ENCODE measurements around the gene AOC2. TPM values are rescaled to one million over a fixed set of nuclear protein-coding genes. Genes with fewer than 3 reads are reported as not detected.

The AOC2 gene
- total and polyA plus RNA-seq, 10 of the 15 experiments (the other 5 are each of a cell fraction or from before 2014, with no cell fraction given), result 0.08 to 1.9 (median 0.62) TPM

GRCh38 chr17:42803074-42803883 lies 41.1 kb upstream of the AOC2 start (continued):
- TF ChIP-seq ETV6 (conservative IDR thresholded peaks at IDR 0.05 in 1 of 2, IDR thresholded peaks at IDR 0.05 in 1 of 2; ENCODE audit: borderline replicate concordance in 1 of 2, low read depth in 1 of 2), result no peak

- H3K4me3 ChIP-seq, result no peak overlapping the region
- 17% methylated on average over 1 of the region's 1 CpG for WGBS (ENCODE audit: insufficient coverage, insufficient replicate concordance, low lambda C conversion rate, missing lambda C conversion rate)
- no peaks in the 10 kb centered on the region for H3K27me3 ChIP-seq (replicated peaks in 1 of 2; ENCODE audit: control insufficient read depth in 2 of 2, insufficient read depth in 2 of 2, low read length in 1 of 2)
- ChIA-PET POLR2A (interaction anchor here (0.5 kb wide), 1 partner anchor 674 kb away, joined by 5 read pairs; no protein-coding TSS in a partner anchor), CTCF (interaction anchor here (0.9 to 1.5 kb wide), 3 partner anchors 15 to 42 kb away, joined by 3 to 5 read pairs (median 4); no protein-coding TSS in a partner anchor), RAD21 (ENCODE audit: unreplicated experiment) (interaction anchor here (1.3 kb wide), 1 partner anchor 41 kb away, joined by 3 read pairs; no protein-coding TSS in a partner anchor), SMC1A (ENCODE audit: uncharacterized antibody, unreplicated experiment) (no interaction called here)
- H3K9ac ChIP-seq (ENCODE audit: control insufficient read depth, insufficient read depth, low read length), result no peak overlapping the region
- in situ Hi-C loops (cut with MboI) (loop anchor here (5.0 kb wide), 1 partner anchor 53 kb away; no protein-coding TSS in a partner anchor), intact Hi-C loops (cut with micrococcal nuclease; ENCODE audit: unreplicated experiment) (no loop called here)
- no peak overlapping the region for H3K27ac ChIP-seq (ENCODE audit: control insufficient read depth, insufficient read depth)
- no peaks in the 10 kb centered on the region for H3K79me2 ChIP-seq (ENCODE audit: control insufficient read depth, insufficient read depth, low read length)
- BruUV-seq (replicated peaks), result no TSS peak
- H3K9me3 ChIP-seq (replicated peaks; ENCODE audit: control insufficient read depth, insufficient read depth, low read length), result no peaks in the 10 kb centered on the region
- no peaks in the 10 kb centered on the region for H4K20me1 ChIP-seq (ENCODE audit: control insufficient read depth, insufficient read depth)
- no peak overlapping the region for H3K4me2 ChIP-seq (ENCODE audit: control insufficient read depth, insufficient read depth)
- H3K36me3 ChIP-seq (ENCODE audit: control insufficient read depth in 2 of 2, insufficient read depth in 2 of 2, low read length in 1 of 2), result no peaks in the 10 kb centered on the region; a peak in 1 of 4 replicates
- FAIRE-seq (no peak), DNase-seq (ENCODE audit: low read depth, low spot score) (no peak), ATAC-seq (no peak)
- no peaks in the 10 kb centered on the region for H3K4me1 ChIP-seq (ENCODE audit: control insufficient read depth, insufficient read depth, low read length)
- no peak for TF ChIP-seq SIN3A (IDR thresholded peaks at IDR 0.05; ENCODE audit: low read depth, low read length)
- TF ChIP-seq ATF7 (IDR thresholded peaks at IDR 0.05; ENCODE audit: low read depth), result no peak
- TF ChIP-seq SMARCA5 (IDR thresholded peaks at IDR 0.05), result no peak
- TF ChIP-seq NR2C2 (IDR thresholded peaks at IDR 0.05; ENCODE audit: borderline replicate concordance, control insufficient read depth, insufficient read length, low read depth), result no peak
- TF ChIP-seq ASH2L (IDR thresholded peaks at IDR 0.05; ENCODE audit: borderline replicate concordance, low read depth), result no peak
- TF ChIP-seq BACH1 (IDR thresholded peaks at IDR 0.05; ENCODE audit: borderline replicate concordance), result no peak
- no peak for TF ChIP-seq GATAD2B (conservative IDR thresholded peaks at IDR 0.05; ENCODE audit: low read depth)
- TF ChIP-seq, protein P1, sequence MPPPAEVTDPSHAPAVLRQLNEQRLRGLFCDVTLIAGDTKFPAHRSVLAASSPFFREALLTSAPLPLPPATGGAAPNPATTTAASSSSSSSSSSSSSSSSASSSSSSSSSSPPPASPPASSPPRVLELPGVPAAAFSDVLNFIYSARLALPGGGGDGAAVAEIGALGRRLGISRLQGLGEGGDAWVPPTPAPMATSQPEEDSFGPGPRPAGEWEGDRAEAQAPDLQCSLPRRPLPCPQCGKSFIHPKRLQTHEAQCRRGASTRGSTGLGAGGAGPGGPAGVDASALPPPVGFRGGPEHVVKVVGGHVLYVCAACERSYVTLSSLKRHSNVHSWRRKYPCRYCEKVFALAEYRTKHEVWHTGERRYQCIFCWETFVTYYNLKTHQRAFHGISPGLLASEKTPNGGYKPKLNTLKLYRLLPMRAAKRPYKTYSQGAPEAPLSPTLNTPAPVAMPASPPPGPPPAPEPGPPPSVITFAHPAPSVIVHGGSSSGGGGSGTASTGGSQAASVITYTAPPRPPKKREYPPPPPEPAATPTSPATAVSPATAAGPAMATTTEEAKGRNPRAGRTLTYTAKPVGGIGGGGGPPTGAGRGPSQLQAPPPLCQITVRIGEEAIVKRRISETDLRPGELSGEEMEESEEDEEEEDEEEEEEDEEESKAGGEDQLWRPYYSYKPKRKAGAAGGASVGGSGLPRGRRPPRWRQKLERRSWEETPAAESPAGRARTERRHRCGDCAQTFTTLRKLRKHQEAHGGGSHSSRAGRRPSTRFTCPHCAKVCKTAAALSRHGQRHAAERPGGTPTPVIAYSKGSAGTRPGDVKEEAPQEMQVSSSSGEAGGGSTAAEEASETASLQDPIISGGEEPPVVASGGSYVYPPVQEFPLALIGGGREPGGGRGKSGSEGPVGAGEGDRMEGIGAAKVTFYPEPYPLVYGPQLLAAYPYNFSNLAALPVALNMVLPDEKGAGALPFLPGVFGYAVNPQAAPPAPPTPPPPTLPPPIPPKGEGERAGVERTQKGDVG (CRISPR knock-in tag; IDR thresholded peaks at IDR 0.05), result no peak
- no peak for TF ChIP-seq CREM (IDR thresholded peaks at IDR 0.05; ENCODE audit: low read depth)
- TF ChIP-seq CTCF (IDR thresholded peaks at IDR 0.05 in 2 of 3, conservative IDR thresholded peaks at IDR 0.05 in 1 of 3; ENCODE audit: control insufficient read depth in 2 of 3, extremely low read depth in 1 of 3, insufficient read depth in 1 of 3, low read depth in 3 of 3, low read length in 3 of 3), result no peak
- H2AFZ ChIP-seq (ENCODE audit: control insufficient read depth, low read depth, low read length), result no peak overlapping the region
Observed at GRCh38 chr17:42804918-42805367, 39.4 kb upstream of the AOC2 start.

Data from GM12878 (cell line).